ENCODE results near the gene FER1L5. TPM values are rescaled to one million over a fixed set of nuclear protein-coding genes. Genes with fewer than 3 reads are reported as not detected.
"Not testable (repeated sequence)": the region's sequence is repeated elsewhere in the genome, so short reads cannot be mapped to it uniquely, and the experiment has no call there.

FER1L5 gene
- total RNA-seq, 2 donors from 2014 or later, result 0.59 to 2.3 TPM

- peak overlapping the region in 1 of 2 donors; percentile 74 for H3K27ac ChIP-seq
- no peaks in the 10 kb centered on the region for H3K4me1 ChIP-seq (replicated peaks)
- no peak for DNase-seq (ENCODE audit: low spot score)
- WGBS, result 95% methylated on average over 3 of the region's 3 CpGs
- no peaks in the 10 kb centered on the region for H3K36me3 ChIP-seq
- TF ChIP-seq POLR2AphosphoS5 (IDR thresholded peaks at IDR 0.05) (no peak), POLR2A (IDR thresholded peaks at IDR 0.05) (no peak), CTCF (IDR thresholded peaks at IDR 0.05) (no peak)
- H3K4me3 ChIP-seq, result no peak overlapping the region
- intact Hi-C loops (cut with DNase I), result loop anchor here (2.0 kb wide), 1 partner anchor 26 kb away; the partner anchor contains the start of gene KANSL3
- no peaks in the 10 kb centered on the region for H3K9me3 ChIP-seq
- no peaks in the 10 kb centered on the region for H3K27me3 ChIP-seq (replicated peaks; ENCODE audit: insufficient read depth)
Measured at GRCh38 chr2:96664366-96664925, 21.9 kb downstream of the FER1L5 start.

- DNase-seq (ENCODE audit: low spot score), result peak; percentile 72
- Histone ChIP-seq H3K4me3 (no peak overlapping the region), H3K36me3 (no peaks in the 10 kb centered on the region), H3K27me3 (replicated peaks; ENCODE audit: insufficient read depth) (no peaks in the 10 kb centered on the region), H3K9me3 (no peaks in the 10 kb centered on the region), H3K4me1 (replicated peaks) (no peaks in the 10 kb centered on the region), H3K27ac (peak overlapping the region; percentile 37 to 74)
- TF ChIP-seq POLR2AphosphoS5 (IDR thresholded peaks at IDR 0.05) (peak; percentile 90), POLR2A (IDR thresholded peaks at IDR 0.05) (no peak)
- intact Hi-C loops (cut with DNase I), result loop anchor here (2.0 to 5.0 kb wide), 2 partner anchors 26 to 72 kb away; partner anchors contain the start of gene KANSL3
- 45% methylated on average over 3 of the region's 3 CpGs for WGBS
Measured at GRCh38 chr2:96665083-96665569, 22.6 kb downstream of the FER1L5 start.

GRCh38 chr2:96665717-96666116, 23.2 kb downstream of the FER1L5 start:
- peak overlapping the region; percentile 37 to 74 for H3K27ac ChIP-seq
- intact Hi-C loops (cut with DNase I), result loop anchor here (2.0 to 5.0 kb wide), 2 partner anchors 27 to 72 kb away; partner anchors contain the start of gene KANSL3
- not testable (repeated sequence) for DNase-seq (ENCODE audit: low spot score); H3K4me1 ChIP-seq (replicated peaks); H3K27me3 ChIP-seq (replicated peaks; ENCODE audit: insufficient read depth); H3K9me3 ChIP-seq; H3K36me3 ChIP-seq; H3K4me3 ChIP-seq
- 88% methylated on average over 3 of the region's 3 CpGs for WGBS

GRCh38 chr2:96668771-96669170, 26.2 kb downstream of the FER1L5 start:
- Histone ChIP-seq H3K27ac (no peak overlapping the region), H3K9me3 (no peaks in the 10 kb centered on the region), H3K4me3 (no peak overlapping the region), H3K36me3 (no peaks in the 10 kb centered on the region), H3K4me1 (replicated peaks) (no peaks in the 10 kb centered on the region), H3K27me3 (replicated peaks; ENCODE audit: insufficient read depth) (no peaks in the 10 kb centered on the region)
- TF ChIP-seq CTCF (IDR thresholded peaks at IDR 0.05), result no peak
- no peak for TF ChIP-seq POLR2AphosphoS5 (IDR thresholded peaks at IDR 0.05)
- TF ChIP-seq POLR2A (IDR thresholded peaks at IDR 0.05), result no peak
- intact Hi-C loops (cut with DNase I), result loop anchor here (5.0 kb wide), 1 partner anchor 69 kb away; no protein-coding TSS in a partner anchor
- no peak for DNase-seq (ENCODE audit: low spot score)
- WGBS, result 84% methylated on average over 11 of the region's 11 CpGs

GRCh38 chr2:96669539-96670215, 27.1 kb downstream of the FER1L5 start:
- no peak for DNase-seq (ENCODE audit: low spot score)

More at GRCh38 chr2:96669539-96670215, 27.1 kb downstream of the FER1L5 start:
- Histone ChIP-seq H3K4me3 (no peak overlapping the region), H3K36me3 (no peaks in the 10 kb centered on the region), H3K27ac (no peak overlapping the region), H3K4me1 (replicated peaks) (no peaks in the 10 kb centered on the region), H3K27me3 (replicated peaks; ENCODE audit: insufficient read depth) (no peaks in the 10 kb centered on the region), H3K9me3 (no peaks in the 10 kb centered on the region)
- TF ChIP-seq POLR2AphosphoS5 (IDR thresholded peaks at IDR 0.05), result no peak
- no peak for TF ChIP-seq POLR2A (IDR thresholded peaks at IDR 0.05)
- TF ChIP-seq CTCF (IDR thresholded peaks at IDR 0.05), result no peak
- 87% methylated on average over 15 of the region's 15 CpGs for WGBS
- intact Hi-C loops (cut with DNase I), result loop anchor here (5.0 kb wide), 1 partner anchor 68 kb away; no protein-coding TSS in a partner anchor
